HepG2 (cell line): ENCODE data around the gene CDH23. TPM values are rescaled to one million over a fixed set of nuclear protein-coding genes. Genes with fewer than 3 reads are reported as not detected.

Experiments
- ATAC-seq: fragments of 200-7000 bp; cut with Tn5 transposase; 3 replicates; pipeline ENCODE4 v1.9.1; 2020; ENCODE audit warnings: mild to moderate bottlenecking, moderate library complexity
- BruUV-seq: library from RNA; stranded (reverse); fragments of 400-500 nt; replicated peaks from 2 replicates; lab custom pipeline; 2021; lab: Mats Ljungman, UMichigan
- CTCF ChIA-PET: fragments of 300-600 bp; formaldehyde crosslinking; extraction: SDS; loops from one replicate; lab custom pipeline; 2021; ENCODE audit warnings: low total read pairs, inconsistent platforms, low intra/inter-chr PET ratio; lab: Yijun Ruan, JAX
- POLR2A ChIA-PET: fragments of 350-600 bp; sonication (Branson Sonifier 250); formaldehyde crosslinking; loops from one replicate; lab custom pipeline; 2020; ENCODE audit warnings: antibody characterized with exemption, inconsistent platforms; lab: Yijun Ruan, JAX
- DNase-seq: peaks from one replicate; pipeline ENCODE4 v3.0.0-alpha.2; 2015; ENCODE audit warnings: low spot score
- FAIRE-seq: peaks from 3 replicates; lab custom pipeline; 2011; peaks lifted over from hg19 to GRCh38; lab: Jason Lieb, UNC
- H2AFZ ChIP-seq: one replicate; pipeline ENCODE4 v1.6.1; 2011; ENCODE audit warnings: low read length, inconsistent platforms
- H3K27ac ChIP-seq: fragments of 300-600 bp; 3 replicates; pipeline ENCODE4 v1.8.0; 2011; ENCODE audit warnings: mixed run types, mild to moderate bottlenecking, mixed read lengths, low read length, inconsistent platforms; ENCODE audit not compliant: insufficient read depth; ENCODE audit errors: extremely low read length
- H3K27me3 ChIP-seq, 2 experiments: fragments of 200-600 bp in 1 of 2; 2 replicates in 1 of 2; 3 replicates in 1 of 2; pipeline versions ENCODE4 v1.6.0 to v1.8.0; 2011; ENCODE audit warnings: low read length in 2 of 2, mild to moderate bottlenecking in 2 of 2, moderate library complexity in 2 of 2, inconsistent platforms in 1 of 2; ENCODE audit not compliant: insufficient read depth in 2 of 2, control insufficient read depth in 1 of 2
- H3K36me3 ChIP-seq, 2 experiments: fragments of 200-600 bp in 1 of 2; replicated peaks in 1 of 2; 2 replicates in 1 of 2; 3 replicates in 1 of 2; pipeline versions ENCODE4 v1.5.1 to v1.8.0; 2011; ENCODE audit warnings: low read length in 2 of 2, inconsistent platforms in 1 of 2; ENCODE audit not compliant: insufficient read depth in 2 of 2, control insufficient read depth in 1 of 2
- H3K4me1 ChIP-seq: 2 replicates; pipeline ENCODE4 v1.5.1; 2012; ENCODE audit warnings: low read length, inconsistent platforms; ENCODE audit not compliant: insufficient read depth
- H3K4me2 ChIP-seq: 2 replicates; pipeline ENCODE4 v1.6.0; 2011; ENCODE audit warnings: low read depth, low read length, inconsistent platforms
- H3K4me3 ChIP-seq, 3 experiments: fragments of 200-600 bp in 1 of 3; sonication (generic), shearing (Covaris generic) in 1 of 3; replicated peaks in 1 of 3; 2 replicates each; pipeline ENCODE4 v1.5.1; 2011 to 2016; ENCODE audit warnings: low read length in 3 of 3, inconsistent platforms in 2 of 3, low read depth in 2 of 3, mild to moderate bottlenecking in 2 of 3, control low read depth in 1 of 3, mixed read lengths in 1 of 3; ENCODE audit not compliant: insufficient read depth in 1 of 3
- H3K79me2 ChIP-seq: one replicate; pipeline ENCODE4 v1.6.1; 2011; ENCODE audit warnings: low read length, inconsistent platforms; ENCODE audit not compliant: insufficient read depth
- H3K9ac ChIP-seq: 2 replicates; pipeline ENCODE4 v1.6.0; 2011; ENCODE audit warnings: mild to moderate bottlenecking, low read depth, low read length, inconsistent platforms; ENCODE audit not compliant: insufficient read depth
- H3K9me3 ChIP-seq: 2 replicates; pipeline ENCODE4 v1.5.1; 2012; ENCODE audit warnings: mild to moderate bottlenecking, low read length
- H4K20me1 ChIP-seq: 2 replicates; pipeline ENCODE4 v1.6.0; 2011; ENCODE audit warnings: inconsistent platforms, mild to moderate bottlenecking, low read length, moderate library complexity; ENCODE audit not compliant: insufficient read depth
- FOXC1 ChIP-seq: sonication (generic); formaldehyde crosslinking; IDR thresholded peaks from 2 replicates; pipeline ENCODE4 v1.8.0; 2022; ENCODE audit warnings: mild to moderate bottlenecking, missing genetic modification reagents, borderline replicate concordance
- KDM2A ChIP-seq: sonication (generic); formaldehyde crosslinking; IDR thresholded peaks from 2 replicates; pipeline ENCODE4 v1.4.0; 2020; ENCODE audit warnings: low read depth, missing genetic modification reagents, borderline replicate concordance
- NFE2 ChIP-seq: sonication (generic); formaldehyde crosslinking; IDR thresholded peaks from 2 replicates; pipeline ENCODE4 v1.4.0; 2020; ENCODE audit warnings: missing genetic modification reagents
- PRMT3 ChIP-seq: sonication (generic); formaldehyde crosslinking; IDR thresholded peaks from 2 replicates; pipeline ENCODE4 v1.8.1; 2022; ENCODE audit warnings: low read depth, mild to moderate bottlenecking, moderate library complexity, missing genetic modification reagents, borderline replicate concordance
- RXRB ChIP-seq: IDR thresholded peaks from 2 replicates; pipeline ENCODE4 v1.6.1; 2016; ENCODE audit warnings: borderline replicate concordance, missing genetic modification reagents, missing compliant biosample characterization
- SMC3 ChIP-seq: IDR thresholded peaks from 2 replicates; pipeline ENCODE4 v1.6.1; 2011; ENCODE audit warnings: low read length, improper control_type of control experiment
- SSRP1 ChIP-seq: IDR thresholded peaks from 2 replicates; pipeline ENCODE4 v1.6.1; 2016; ENCODE audit warnings: control low read depth
- TBL1XR1 ChIP-seq: fragments of 150-350 bp; IDR thresholded peaks from 2 replicates; pipeline ENCODE4 v1.6.1; 2014; ENCODE audit warnings: borderline replicate concordance, low read length; ENCODE audit not compliant: partially characterized antibody
- ZBTB7A ChIP-seq: sonication (generic); formaldehyde crosslinking; IDR thresholded peaks from 2 replicates; pipeline ENCODE4 v1.8.0; 2022; ENCODE audit warnings: mild to moderate bottlenecking, missing genetic modification reagents
- ZNF543 ChIP-seq: sonication (generic); formaldehyde crosslinking; IDR thresholded peaks from 2 replicates; pipeline ENCODE4 v1.4.0; 2020; ENCODE audit warnings: mild to moderate bottlenecking, missing genetic modification reagents
- WGBS: methylation state at CpG from one replicate; pipeline ENCODE4 v1.1.6; 2017; ENCODE audit warnings: low lambda C conversion rate; 5-methylcytosine and 5-hydroxymethylcytosine counted together
- in situ Hi-C: cut with HindIII; loops from 2 replicates; pipeline ENCODE4 v1.10.0; 2017; ENCODE audit warnings: low pct_unique_long_range_greater_than_20kb; ENCODE audit not compliant: extremely low pct_ligation_motif_present
- intact Hi-C: fragments of 100-400 bp; cut with micrococcal nuclease; formaldehyde crosslinking; loops from one replicate; pipeline ENCODE4 v1.10.0; 2022; ENCODE audit not compliant: unreplicated experiment
- polyA plus RNA-seq, 8 experiments: library from polyadenylated mRNA; depleted of rRNA in 3 of 8; stranded (reverse) in 7 of 8; unstranded in 1 of 8; fragments of >200 nt; fragmentation: Illumina TruSeq in 4 of 8; extraction: Trizol in 4 of 8; gene quantifications; 2 replicates each; pipeline versions ENCODE4 v1.2.1 to v1.2.3, GENCODE V29; 2011 to 2016; ENCODE audit warnings: low read depth in 4 of 8, missing spikeins in 1 of 8, mixed read lengths in 1 of 8; ENCODE audit not compliant: insufficient read depth in 1 of 8
- total RNA-seq, 5 experiments: library from RNA; depleted of rRNA; stranded (reverse); fragments of >200 nt; fragmentation: Illumina TruSeq; extraction: Trizol; gene quantifications; 2 replicates each; pipeline ENCODE4 v1.2.3, GENCODE V29; 2016; ENCODE audit warnings: low read depth in 1 of 5
- TF ChIP-seq, protein P1 (sequence below): sonication (generic); formaldehyde crosslinking; IDR thresholded peaks from 2 replicates; pipeline ENCODE4; 2020; ENCODE audit warnings: missing genetic modification reagents, mild to moderate bottlenecking, borderline replicate concordance
- TF ChIP-seq, protein P2 (sequence below): sonication (generic); formaldehyde crosslinking; IDR thresholded peaks from 2 replicates; pipeline ENCODE4 v1.4.0; 2020; ENCODE audit warnings: missing genetic modification reagents, mild to moderate bottlenecking, borderline replicate concordance
- TF ChIP-seq, protein P3 (sequence below): sonication (generic); formaldehyde crosslinking; IDR thresholded peaks from 2 replicates; pipeline ENCODE4 v1.5.1; 2020; ENCODE audit warnings: mild to moderate bottlenecking, moderate library complexity, missing genetic modification reagents

The CDH23 gene
- total and polyA plus RNA-seq, 2 of the 13 experiments (the other 11 are each of a cell fraction or from before 2014, with no cell fraction given): 0.13 TPM; not detected in 1

DNA sequence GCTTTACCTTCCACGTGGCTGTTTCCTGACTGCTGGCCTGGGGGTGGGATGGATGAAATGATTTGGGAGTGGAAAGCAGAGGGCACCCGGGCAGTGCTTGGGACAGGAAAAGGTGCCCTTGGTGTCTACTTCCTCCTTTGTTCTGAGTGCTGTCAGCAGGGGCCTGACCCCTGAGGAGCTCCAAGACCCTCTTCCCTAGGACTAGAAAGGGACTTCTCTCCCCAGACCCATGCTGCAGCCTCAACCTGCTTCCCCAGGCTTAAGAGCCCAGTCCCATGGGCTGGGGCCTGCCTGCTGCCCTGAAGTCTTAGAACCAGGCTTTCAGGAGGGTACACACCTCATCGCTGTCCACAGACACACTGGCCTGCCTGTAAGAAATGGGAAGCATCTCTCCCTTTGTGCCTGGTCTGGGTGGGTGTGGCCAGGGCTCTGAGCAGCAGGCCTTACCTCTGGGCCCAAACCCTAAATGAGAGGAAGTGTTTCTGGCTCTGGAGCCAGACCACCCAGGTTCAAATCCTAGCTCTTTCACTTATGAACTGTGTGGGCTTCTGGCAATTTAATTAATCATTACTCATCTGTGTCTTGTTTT, 12.9 kb downstream of the CDH23 start:
- ChIA-PET CTCF (no interaction called here), POLR2A (no interaction called here)
- H3K4me3 ChIP-seq: no peak overlapping the region
- BruUV-seq: no TSS peak
- no peak for ATAC-seq
- H3K36me3 ChIP-seq: no peaks in the 10 kb centered on the region
- no peaks in the 10 kb centered on the region for H4K20me1 ChIP-seq
- WGBS: 31% methylated on average over 3 of the region's 3 CpGs
- H3K9ac ChIP-seq: no peak overlapping the region
- H3K27ac ChIP-seq: no peak overlapping the region
- H3K79me2 ChIP-seq: no peaks in the 10 kb centered on the region
- H2AFZ ChIP-seq: no peak overlapping the region
- no peak for FAIRE-seq
- H3K4me2 ChIP-seq: no peak overlapping the region
- intact Hi-C loops: no loop called here
- peaks cover 0 to 16% of the 10 kb centered on the region in 2 experiments; a peak in 2 of 5 replicates for H3K27me3 ChIP-seq
- H3K9me3 ChIP-seq: no peaks in the 10 kb centered on the region
- no peaks in the 10 kb centered on the region for H3K4me1 ChIP-seq
- TF ChIP-seq ZBTB7A: no peak
- TF ChIP-seq, all 625 proteins: peak for 0
- no peak for DNase-seq
- in situ Hi-C loops: no loop called here

DNA sequence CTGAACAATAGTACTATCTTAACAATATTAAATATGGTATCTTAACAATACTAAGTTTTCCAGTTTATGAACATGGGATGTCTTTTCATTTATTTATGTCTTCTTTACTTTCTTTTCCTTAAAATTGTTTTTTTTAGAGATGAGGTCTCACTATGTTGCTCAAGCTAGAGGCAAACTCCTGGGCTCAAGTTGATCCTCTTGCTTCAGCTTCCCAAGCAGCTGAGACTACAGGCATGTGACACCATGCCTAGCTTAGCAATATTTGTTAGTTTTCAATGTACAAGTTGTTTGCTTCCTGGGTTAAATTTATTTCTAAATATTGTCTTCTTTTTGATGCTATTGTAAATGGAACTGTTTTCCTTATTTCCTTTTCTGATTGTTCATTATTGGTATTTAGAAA, 16.9 kb downstream of the CDH23 start:
- Histone ChIP-seq H3K4me3 (no peak overlapping the region), H3K9me3 (no peaks in the 10 kb centered on the region), H3K36me3 (no peaks in the 10 kb centered on the region), H2AFZ (no peak overlapping the region), H3K27me3 (peaks cover 0 to 7% of the 10 kb centered on the region in 2 experiments; a peak in 2 of 5 replicates), H3K9ac (no peak overlapping the region), H3K79me2 (no peaks in the 10 kb centered on the region), H3K27ac (no peak overlapping the region), H4K20me1 (no peaks in the 10 kb centered on the region), H3K4me2 (no peak overlapping the region), H3K4me1 (no peaks in the 10 kb centered on the region)
- no TSS peak for BruUV-seq
- in situ Hi-C loops (no loop called here), intact Hi-C loops (no loop called here)
- FAIRE-seq (no peak), ATAC-seq (no peak), DNase-seq (no peak)
- ChIA-PET CTCF (no interaction called here), POLR2A (no interaction called here)
- TF ChIP-seq TBL1XR1 (no peak), RXRB (CRISPR knock-in tag) (no peak), KDM2A (CRISPR knock-in tag) (no peak), NFE2 (CRISPR knock-in tag) (no peak), ZNF543 (CRISPR knock-in tag) (no peak), SMC3 (no peak), FOXC1 (no peak), SSRP1 (CRISPR knock-in tag) (no peak), PRMT3 (no peak)
- TF ChIP-seq, protein P1, sequence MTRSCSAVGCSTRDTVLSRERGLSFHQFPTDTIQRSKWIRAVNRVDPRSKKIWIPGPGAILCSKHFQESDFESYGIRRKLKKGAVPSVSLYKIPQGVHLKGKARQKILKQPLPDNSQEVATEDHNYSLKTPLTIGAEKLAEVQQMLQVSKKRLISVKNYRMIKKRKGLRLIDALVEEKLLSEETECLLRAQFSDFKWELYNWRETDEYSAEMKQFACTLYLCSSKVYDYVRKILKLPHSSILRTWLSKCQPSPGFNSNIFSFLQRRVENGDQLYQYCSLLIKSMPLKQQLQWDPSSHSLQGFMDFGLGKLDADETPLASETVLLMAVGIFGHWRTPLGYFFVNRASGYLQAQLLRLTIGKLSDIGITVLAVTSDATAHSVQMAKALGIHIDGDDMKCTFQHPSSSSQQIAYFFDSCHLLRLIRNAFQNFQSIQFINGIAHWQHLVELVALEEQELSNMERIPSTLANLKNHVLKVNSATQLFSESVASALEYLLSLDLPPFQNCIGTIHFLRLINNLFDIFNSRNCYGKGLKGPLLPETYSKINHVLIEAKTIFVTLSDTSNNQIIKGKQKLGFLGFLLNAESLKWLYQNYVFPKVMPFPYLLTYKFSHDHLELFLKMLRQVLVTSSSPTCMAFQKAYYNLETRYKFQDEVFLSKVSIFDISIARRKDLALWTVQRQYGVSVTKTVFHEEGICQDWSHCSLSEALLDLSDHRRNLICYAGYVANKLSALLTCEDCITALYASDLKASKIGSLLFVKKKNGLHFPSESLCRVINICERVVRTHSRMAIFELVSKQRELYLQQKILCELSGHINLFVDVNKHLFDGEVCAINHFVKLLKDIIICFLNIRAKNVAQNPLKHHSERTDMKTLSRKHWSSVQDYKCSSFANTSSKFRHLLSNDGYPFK: no peak
- TF ChIP-seq, protein P2, sequence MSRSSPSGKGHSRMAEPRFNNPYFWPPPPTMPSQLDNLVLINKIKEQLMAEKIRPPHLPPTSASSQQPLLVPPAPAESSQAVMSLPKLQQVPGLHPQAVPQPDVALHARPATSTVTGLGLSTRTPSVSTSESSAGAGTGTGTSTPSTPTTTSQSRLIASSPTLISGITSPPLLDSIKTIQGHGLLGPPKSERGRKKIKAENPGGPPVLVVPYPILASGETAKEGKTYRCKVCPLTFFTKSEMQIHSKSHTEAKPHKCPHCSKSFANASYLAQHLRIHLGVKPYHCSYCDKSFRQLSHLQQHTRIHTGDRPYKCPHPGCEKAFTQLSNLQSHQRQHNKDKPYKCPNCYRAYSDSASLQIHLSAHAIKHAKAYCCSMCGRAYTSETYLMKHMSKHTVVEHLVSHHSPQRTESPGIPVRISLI: no peak
- TF ChIP-seq, protein P3, sequence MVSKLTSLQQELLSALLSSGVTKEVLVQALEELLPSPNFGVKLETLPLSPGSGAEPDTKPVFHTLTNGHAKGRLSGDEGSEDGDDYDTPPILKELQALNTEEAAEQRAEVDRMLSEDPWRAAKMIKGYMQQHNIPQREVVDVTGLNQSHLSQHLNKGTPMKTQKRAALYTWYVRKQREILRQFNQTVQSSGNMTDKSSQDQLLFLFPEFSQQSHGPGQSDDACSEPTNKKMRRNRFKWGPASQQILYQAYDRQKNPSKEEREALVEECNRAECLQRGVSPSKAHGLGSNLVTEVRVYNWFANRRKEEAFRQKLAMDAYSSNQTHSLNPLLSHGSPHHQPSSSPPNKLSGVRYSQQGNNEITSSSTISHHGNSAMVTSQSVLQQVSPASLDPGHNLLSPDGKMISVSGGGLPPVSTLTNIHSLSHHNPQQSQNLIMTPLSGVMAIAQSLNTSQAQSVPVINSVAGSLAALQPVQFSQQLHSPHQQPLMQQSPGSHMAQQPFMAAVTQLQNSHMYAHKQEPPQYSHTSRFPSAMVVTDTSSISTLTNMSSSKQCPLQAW: no peak
